NT2/D1 (cell line): ENCODE data around the gene MYO7B.
A peak's percentile ranks its signal among the peaks of the same experiment; 100 is the strongest.

Source experiments
- DNase-seq: peaks from one replicate; pipeline ENCODE4 v3.0.0-alpha.2; 2011; ENCODE audit warnings: low read depth, low spot score
- H3K27me3 ChIP-seq: 2 replicates; pipeline ENCODE4 v1.6.0; 2011; ENCODE audit warnings: mild to moderate bottlenecking; ENCODE audit not compliant: insufficient read length, insufficient read depth
- H3K36me3 ChIP-seq: 2 replicates; pipeline ENCODE4 v1.6.1; 2011; ENCODE audit warnings: mild to moderate bottlenecking, low read length, mixed read lengths; ENCODE audit not compliant: insufficient read depth, insufficient read length
- H3K4me1 ChIP-seq: 2 replicates; pipeline ENCODE4 v1.5.1; 2011; ENCODE audit not compliant: insufficient read depth, insufficient read length
- H3K4me3 ChIP-seq: 2 replicates; pipeline ENCODE4 v1.5.1; 2011; ENCODE audit warnings: low read depth; ENCODE audit not compliant: insufficient read length
- H3K9ac ChIP-seq: 2 replicates; pipeline ENCODE4 v1.6.0; 2011; ENCODE audit warnings: low read depth; ENCODE audit not compliant: insufficient read length
- H3K9me3 ChIP-seq: 2 replicates; pipeline ENCODE4 v1.5.1; 2011; ENCODE audit warnings: mild to moderate bottlenecking, low read length; ENCODE audit not compliant: insufficient read depth
- SUZ12 ChIP-seq: IDR thresholded peaks from 2 replicates; pipeline ENCODE4 v1.6.1; 2011; ENCODE audit not compliant: insufficient read length, insufficient read depth; ENCODE audit errors: extremely low read depth
- YY1 ChIP-seq: IDR thresholded peaks from 2 replicates; pipeline ENCODE4 v1.6.1; 2011; ENCODE audit not compliant: insufficient read length, insufficient read depth
- ZNF274 ChIP-seq: IDR thresholded peaks from 2 replicates; pipeline ENCODE4 v1.6.1; 2011; ENCODE audit warnings: mild to moderate bottlenecking, low read depth, low read length

The MYO7B gene

GRCh38 chr2:127636248-127637235 is 101.1 kb downstream of the MYO7B start:
- Histone ChIP-seq H3K4me1 (peaks cover 45% of the 10 kb centered on the region), H3K4me3 (no peak overlapping the region)

GRCh38 chr2:127637236-127637630 is 101.8 kb downstream of the MYO7B start:
- H3K36me3 ChIP-seq: peaks cover 16% of the 10 kb centered on the region
- H3K9ac ChIP-seq: peak overlapping the region; percentile 46
- DNase-seq: no peak
- H3K4me3 ChIP-seq: no peak overlapping the region
- H3K9me3 ChIP-seq: no peaks in the 10 kb centered on the region
- no peaks in the 10 kb centered on the region for H3K27me3 ChIP-seq
- peaks cover 45% of the 10 kb centered on the region for H3K4me1 ChIP-seq
- TF ChIP-seq ZNF274 (no peak), SUZ12 (no peak), YY1 (no peak)

More at GRCh38 chr2:127636248-127637235, 101.1 kb downstream of the MYO7B start:
- peak overlapping the region; percentile 18 for H3K9ac ChIP-seq
- TF ChIP-seq SUZ12 (no peak), YY1 (no peak), ZNF274 (no peak)
- no peaks in the 10 kb centered on the region for H3K9me3 ChIP-seq
- no peaks in the 10 kb centered on the region for H3K27me3 ChIP-seq
- DNase-seq: no peak
- peaks cover 16% of the 10 kb centered on the region for H3K36me3 ChIP-seq

GRCh38 chr2:127637725-127638252 is 102.3 kb downstream of the MYO7B start:
- H3K4me1 ChIP-seq: peaks cover 45% of the 10 kb centered on the region
- peak overlapping the region; percentile 70 for H3K9ac ChIP-seq
- no peak for TF ChIP-seq SUZ12
- TF ChIP-seq YY1: no peak
- TF ChIP-seq ZNF274: no peak
- H3K4me3 ChIP-seq: peak overlapping the region; percentile 11
- H3K9me3 ChIP-seq: no peaks in the 10 kb centered on the region
- DNase-seq: peak; percentile 75
- no peaks in the 10 kb centered on the region for H3K27me3 ChIP-seq
- peaks cover 16% of the 10 kb centered on the region for H3K36me3 ChIP-seq

- no peaks in the 10 kb centered on the region for H3K27me3 ChIP-seq
- no peak overlapping the region for H3K4me3 ChIP-seq
- H3K9ac ChIP-seq: no peak overlapping the region
- no peak for DNase-seq
- H3K9me3 ChIP-seq: no peaks in the 10 kb centered on the region
- peaks cover 16% of the 10 kb centered on the region for H3K36me3 ChIP-seq
- peaks cover 44% of the 10 kb centered on the region for H3K4me1 ChIP-seq
- no peak for TF ChIP-seq SUZ12
- TF ChIP-seq ZNF274: no peak
- TF ChIP-seq YY1: no peak
Measured at GRCh38 chr2:127638361-127639110, 103.1 kb downstream of the MYO7B start.

- no peak overlapping the region for H3K4me3 ChIP-seq
- no peaks in the 10 kb centered on the region for H3K27me3 ChIP-seq
- H3K4me1 ChIP-seq: peaks cover 47% of the 10 kb centered on the region
- no peak for DNase-seq
- peaks cover 16% of the 10 kb centered on the region for H3K36me3 ChIP-seq
- no peaks in the 10 kb centered on the region for H3K9me3 ChIP-seq
- no peak overlapping the region for H3K9ac ChIP-seq
- no peak for TF ChIP-seq ZNF274
- no peak for TF ChIP-seq SUZ12
- no peak for TF ChIP-seq YY1
Measured at GRCh38 chr2:127639111-127639474, 103.6 kb downstream of the MYO7B start.

GRCh38 chr2:127640082-127641072 is 104.9 kb downstream of the MYO7B start:
- Histone ChIP-seq H3K9ac (peak overlapping the region; percentile 62), H3K36me3 (peaks cover 16% of the 10 kb centered on the region), H3K27me3 (no peaks in the 10 kb centered on the region), H3K9me3 (no peaks in the 10 kb centered on the region), H3K4me3 (no peak overlapping the region), H3K4me1 (peaks cover 47% of the 10 kb centered on the region)
- DNase-seq: no peak
- TF ChIP-seq YY1 (no peak), SUZ12 (no peak), ZNF274 (no peak)
